ENCODE measurements around the gene PDE11A. TPM values are rescaled to one million over a fixed set of nuclear protein-coding genes. Genes with fewer than 3 reads are reported as not detected.

The PDE11A gene
- total and polyA plus RNA-seq, 2 of the 13 experiments (the other 11 are each of a cell fraction or from before 2014, with no cell fraction given), result 1.2 to 1.7 TPM

DNA sequence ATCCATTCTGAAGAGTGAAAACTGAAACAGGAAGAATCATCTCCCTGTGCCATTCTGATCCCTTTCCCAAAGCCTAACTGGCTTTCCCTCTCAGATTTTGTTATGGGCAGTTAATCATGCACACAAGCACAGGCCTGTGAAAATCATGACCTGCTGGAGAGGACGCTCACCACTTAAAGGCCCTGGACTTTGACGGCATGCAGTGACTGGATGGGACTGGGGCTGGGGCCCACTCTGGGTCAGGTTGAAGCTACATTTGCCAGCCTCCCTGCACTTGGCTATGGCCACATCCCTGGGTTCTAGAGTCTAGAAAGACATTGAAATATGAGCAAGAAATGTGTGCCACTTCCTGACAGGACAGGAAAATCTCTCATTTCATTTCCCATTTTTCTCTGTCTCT lies 12.9 kb downstream of the PDE11A start:
- no peaks in the 10 kb centered on the region for H3K9me3 ChIP-seq (ENCODE audit: low read length)
- no peak overlapping the region for H3K27ac ChIP-seq (ENCODE audit: extremely low read length, insufficient read depth, low read length)
- ATAC-seq (peak; percentile 54), FAIRE-seq (no peak), DNase-seq (ENCODE audit: low spot score) (no peak)
- no peaks in the 10 kb centered on the region for H4K20me1 ChIP-seq (ENCODE audit: insufficient read depth, low read length)
- no peaks in the 10 kb centered on the region for H3K4me1 ChIP-seq (ENCODE audit: insufficient read depth, low read length)
- no TSS peak for BruUV-seq (replicated peaks)
- H3K79me2 ChIP-seq (ENCODE audit: insufficient read depth, low read length), result no peaks in the 10 kb centered on the region
- no peaks in the 10 kb centered on the region for H3K36me3 ChIP-seq (replicated peaks in 1 of 2; ENCODE audit: control insufficient read depth in 1 of 2, insufficient read depth in 2 of 2, low read length in 2 of 2)
- no peak overlapping the region for H2AFZ ChIP-seq (ENCODE audit: low read length)
- intact Hi-C loops (cut with micrococcal nuclease; ENCODE audit: unreplicated experiment) (no loop called here), in situ Hi-C loops (cut with HindIII; ENCODE audit: extremely low pct_ligation_motif_present, low pct_unique_long_range_greater_than_20kb) (no loop called here)
- H3K4me3 ChIP-seq (replicated peaks in 1 of 3; ENCODE audit: insufficient read depth in 1 of 3, low read depth in 2 of 3, low read length in 3 of 3), result no peak overlapping the region
- TF ChIP-seq KDM1A (CRISPR knock-in tag; IDR thresholded peaks at IDR 0.05) (no peak), ZNF790 (CRISPR knock-in tag; IDR thresholded peaks at IDR 0.05; ENCODE audit: borderline replicate concordance) (no peak), PAX8 (CRISPR knock-in tag; IDR thresholded peaks at IDR 0.05; ENCODE audit: borderline replicate concordance) (no peak), ZMYM2 (CRISPR knock-in tag; IDR thresholded peaks at IDR 0.05) (no peak), ARID2 (CRISPR knock-in tag; IDR thresholded peaks at IDR 0.05; ENCODE audit: borderline replicate concordance) (no peak), NR1H2 (CRISPR knock-in tag; IDR thresholded peaks at IDR 0.05; ENCODE audit: borderline replicate concordance, low read depth) (no peak), PHF21A (CRISPR knock-in tag; IDR thresholded peaks at IDR 0.05) (no peak), SMAD1 (CRISPR knock-in tag; IDR thresholded peaks at IDR 0.05; ENCODE audit: borderline replicate concordance, low read depth) (no peak), HIVEP1 (CRISPR knock-in tag; IDR thresholded peaks at IDR 0.05) (no peak), ZNF720 (CRISPR knock-in tag; IDR thresholded peaks at IDR 0.05) (no peak), RXRB (CRISPR knock-in tag; IDR thresholded peaks at IDR 0.05; ENCODE audit: borderline replicate concordance) (no peak), RAD51 (IDR thresholded peaks at IDR 0.05; ENCODE audit: borderline replicate concordance) (no peak), ZNF616 (CRISPR knock-in tag; IDR thresholded peaks at IDR 0.05; ENCODE audit: low read depth) (no peak), TCF7L2 (IDR thresholded peaks at IDR 0.05; ENCODE audit: low read depth, low read length) (no peak)
- TF ChIP-seq, protein P1, sequence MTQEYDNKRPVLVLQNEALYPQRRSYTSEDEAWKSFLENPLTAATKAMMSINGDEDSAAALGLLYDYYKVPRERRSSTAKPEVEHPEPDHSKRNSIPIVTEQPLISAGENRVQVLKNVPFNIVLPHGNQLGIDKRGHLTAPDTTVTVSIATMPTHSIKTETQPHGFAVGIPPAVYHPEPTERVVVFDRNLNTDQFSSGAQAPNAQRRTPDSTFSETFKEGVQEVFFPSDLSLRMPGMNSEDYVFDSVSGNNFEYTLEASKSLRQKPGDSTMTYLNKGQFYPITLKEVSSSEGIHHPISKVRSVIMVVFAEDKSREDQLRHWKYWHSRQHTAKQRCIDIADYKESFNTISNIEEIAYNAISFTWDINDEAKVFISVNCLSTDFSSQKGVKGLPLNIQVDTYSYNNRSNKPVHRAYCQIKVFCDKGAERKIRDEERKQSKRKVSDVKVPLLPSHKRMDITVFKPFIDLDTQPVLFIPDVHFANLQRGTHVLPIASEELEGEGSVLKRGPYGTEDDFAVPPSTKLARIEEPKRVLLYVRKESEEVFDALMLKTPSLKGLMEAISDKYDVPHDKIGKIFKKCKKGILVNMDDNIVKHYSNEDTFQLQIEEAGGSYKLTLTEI (CRISPR knock-in tag; conservative IDR thresholded peaks at IDR 0.05), result no peak
- TF ChIP-seq, protein P2, sequence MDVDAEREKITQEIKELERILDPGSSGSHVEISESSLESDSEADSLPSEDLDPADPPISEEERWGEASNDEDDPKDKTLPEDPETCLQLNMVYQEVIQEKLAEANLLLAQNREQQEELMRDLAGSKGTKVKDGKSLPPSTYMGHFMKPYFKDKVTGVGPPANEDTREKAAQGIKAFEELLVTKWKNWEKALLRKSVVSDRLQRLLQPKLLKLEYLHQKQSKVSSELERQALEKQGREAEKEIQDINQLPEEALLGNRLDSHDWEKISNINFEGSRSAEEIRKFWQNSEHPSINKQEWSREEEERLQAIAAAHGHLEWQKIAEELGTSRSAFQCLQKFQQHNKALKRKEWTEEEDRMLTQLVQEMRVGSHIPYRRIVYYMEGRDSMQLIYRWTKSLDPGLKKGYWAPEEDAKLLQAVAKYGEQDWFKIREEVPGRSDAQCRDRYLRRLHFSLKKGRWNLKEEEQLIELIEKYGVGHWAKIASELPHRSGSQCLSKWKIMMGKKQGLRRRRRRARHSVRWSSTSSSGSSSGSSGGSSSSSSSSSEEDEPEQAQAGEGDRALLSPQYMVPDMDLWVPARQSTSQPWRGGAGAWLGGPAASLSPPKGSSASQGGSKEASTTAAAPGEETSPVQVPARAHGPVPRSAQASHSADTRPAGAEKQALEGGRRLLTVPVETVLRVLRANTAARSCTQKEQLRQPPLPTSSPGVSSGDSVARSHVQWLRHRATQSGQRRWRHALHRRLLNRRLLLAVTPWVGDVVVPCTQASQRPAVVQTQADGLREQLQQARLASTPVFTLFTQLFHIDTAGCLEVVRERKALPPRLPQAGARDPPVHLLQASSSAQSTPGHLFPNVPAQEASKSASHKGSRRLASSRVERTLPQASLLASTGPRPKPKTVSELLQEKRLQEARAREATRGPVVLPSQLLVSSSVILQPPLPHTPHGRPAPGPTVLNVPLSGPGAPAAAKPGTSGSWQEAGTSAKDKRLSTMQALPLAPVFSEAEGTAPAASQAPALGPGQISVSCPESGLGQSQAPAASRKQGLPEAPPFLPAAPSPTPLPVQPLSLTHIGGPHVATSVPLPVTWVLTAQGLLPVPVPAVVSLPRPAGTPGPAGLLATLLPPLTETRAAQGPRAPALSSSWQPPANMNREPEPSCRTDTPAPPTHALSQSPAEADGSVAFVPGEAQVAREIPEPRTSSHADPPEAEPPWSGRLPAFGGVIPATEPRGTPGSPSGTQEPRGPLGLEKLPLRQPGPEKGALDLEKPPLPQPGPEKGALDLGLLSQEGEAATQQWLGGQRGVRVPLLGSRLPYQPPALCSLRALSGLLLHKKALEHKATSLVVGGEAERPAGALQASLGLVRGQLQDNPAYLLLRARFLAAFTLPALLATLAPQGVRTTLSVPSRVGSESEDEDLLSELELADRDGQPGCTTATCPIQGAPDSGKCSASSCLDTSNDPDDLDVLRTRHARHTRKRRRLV (CRISPR knock-in tag; IDR thresholded peaks at IDR 0.05), result no peak
- TF ChIP-seq, protein P3, sequence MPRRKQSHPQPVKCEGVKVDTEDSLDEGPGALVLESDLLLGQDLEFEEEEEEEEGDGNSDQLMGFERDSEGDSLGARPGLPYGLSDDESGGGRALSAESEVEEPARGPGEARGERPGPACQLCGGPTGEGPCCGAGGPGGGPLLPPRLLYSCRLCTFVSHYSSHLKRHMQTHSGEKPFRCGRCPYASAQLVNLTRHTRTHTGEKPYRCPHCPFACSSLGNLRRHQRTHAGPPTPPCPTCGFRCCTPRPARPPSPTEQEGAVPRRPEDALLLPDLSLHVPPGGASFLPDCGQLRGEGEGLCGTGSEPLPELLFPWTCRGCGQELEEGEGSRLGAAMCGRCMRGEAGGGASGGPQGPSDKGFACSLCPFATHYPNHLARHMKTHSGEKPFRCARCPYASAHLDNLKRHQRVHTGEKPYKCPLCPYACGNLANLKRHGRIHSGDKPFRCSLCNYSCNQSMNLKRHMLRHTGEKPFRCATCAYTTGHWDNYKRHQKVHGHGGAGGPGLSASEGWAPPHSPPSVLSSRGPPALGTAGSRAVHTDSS (CRISPR knock-in tag; conservative IDR thresholded peaks at IDR 0.05), result no peak
- ChIA-PET CTCF (ENCODE audit: low intra/inter-chr PET ratio, low total read pairs) (no interaction called here), POLR2A (no interaction called here)
- 55% methylated on average over 2 of the region's 2 CpGs for WGBS (ENCODE audit: low lambda C conversion rate)
- no peak overlapping the region for H3K4me2 ChIP-seq (ENCODE audit: low read depth, low read length)
- H3K9ac ChIP-seq (ENCODE audit: insufficient read depth, low read depth, low read length), result no peak overlapping the region
- H3K27me3 ChIP-seq (ENCODE audit: control insufficient read depth in 1 of 2, insufficient read depth in 2 of 2, low read length in 2 of 2), result no peaks in the 10 kb centered on the region
